ENCODE measurements around the gene SPATC1L. TPM values are rescaled to one million over a fixed set of nuclear protein-coding genes. Genes with fewer than 3 reads are reported as not detected.

The SPATC1L gene
- polyA plus RNA-seq, 3 donors = 11.4 to 17.1 (median 15.6) TPM

Other genes with a start within 250 kb of the SPATC1L start
- gene COL6A1, start 202.7 kb downstream of the SPATC1L start, polyA plus RNA-seq (ENCODE audit: insufficient read length in 3 of 3) = 100 to 1,000 TPM; 208 to 322 (median 308) TPM
- 100 to 1,000 TPM; 157 to 284 (median 250) TPM for gene COL6A2, start 86.3 kb downstream of the SPATC1L start, polyA plus RNA-seq (ENCODE audit: insufficient read length in 3 of 3)
- 10 to 100 TPM; 25.4 to 49.8 (median 39.2) TPM for gene FTCD, start 28.9 kb downstream of the SPATC1L start, polyA plus RNA-seq (ENCODE audit: insufficient read length in 3 of 3)
- 10 to 100 TPM; 30.3 to 41.8 (median 34.3) TPM for gene LSS, start 44.3 kb upstream of the SPATC1L start, polyA plus RNA-seq (ENCODE audit: insufficient read length in 3 of 3)
- gene MCM3AP, start 101.2 kb upstream of the SPATC1L start, polyA plus RNA-seq (ENCODE audit: insufficient read length in 3 of 3) = 10 to 100 TPM; 85.2 to 99.7 (median 88.7) TPM
- 10 to 100 TPM; 19.3 to 25.4 (median 24.0) TPM for gene YBEY, start 101.9 kb upstream of the SPATC1L start, polyA plus RNA-seq (ENCODE audit: insufficient read length in 3 of 3)
- gene C21orf58, start 139.4 kb upstream of the SPATC1L start, polyA plus RNA-seq (ENCODE audit: insufficient read length in 3 of 3) = 10 to 100 TPM; 11.8 to 21.1 (median 14.9) TPM
- gene PCNT, start 139.7 kb upstream of the SPATC1L start, polyA plus RNA-seq (ENCODE audit: insufficient read length in 3 of 3) = 10 to 100 TPM; 35.1 to 40.1 (median 35.7) TPM